ENCODE measurements around the gene INO80D. TPM values are rescaled to one million over a fixed set of nuclear protein-coding genes. Genes with fewer than 3 reads are reported as not detected.

Gene INO80D
- total RNA-seq, 1 donor from 2014 or later = 25.4 TPM

Small RNA genes within 50 kb of the gene (small RNA-seq; reads per million reads assigned to genes)
- not detected for gene RF00006
- not detected for gene RF00019

Other genes starting within 250 kb of the INO80D start
- gene NDUFS1, start 73.3 kb upstream of the INO80D start, total RNA-seq = 127 TPM
- 522 TPM for gene EEF1B2, start 73.7 kb upstream of the INO80D start, total RNA-seq
- 35.7 TPM for gene ZDBF2, start 188.5 kb upstream of the INO80D start, total RNA-seq